NCI-H82 (cell line): ENCODE results near the gene CLCN2.

Experiments used
- DNase-seq: peaks from one replicate; lab custom pipeline; 2025; lab: John Stamatoyannopoulos, UW

CLCN2 gene

DNA sequence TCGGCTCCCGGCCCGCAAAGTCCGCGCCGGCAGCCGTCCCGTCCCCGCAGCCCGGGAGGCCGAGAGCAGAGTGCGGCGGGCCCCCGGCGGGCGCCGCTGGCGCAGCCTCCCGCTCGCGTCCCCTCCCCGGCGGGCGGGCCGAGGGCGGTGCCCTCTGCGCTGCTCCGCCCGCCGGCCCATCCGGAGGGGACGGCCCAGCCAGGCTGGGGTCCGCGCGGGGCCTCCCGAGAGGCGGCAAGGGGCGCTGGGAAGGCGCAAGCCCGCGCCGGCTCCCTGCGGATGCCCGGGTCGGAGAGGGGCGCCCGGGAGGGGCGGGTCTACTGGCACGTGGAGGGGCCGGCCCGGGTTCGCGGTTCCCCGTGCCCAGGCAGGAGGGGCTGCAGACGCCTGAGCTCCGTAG, at the start of gene CLCN2, which contains the start of gene POLR2H:
TSS of gene CLCN2 (minus strand) at position 74 of the 400 bp plus-strand sequence. CDS start 126 bp downstream, outside the sequence.
TSS of gene POLR2H (plus strand) at position 179 of the 400 bp plus-strand sequence. CDS start 1,783 bp downstream, outside the sequence.
- DNase-seq = peak; percentile 83

GRCh38 chr3:184409946-184410500, 48.6 kb upstream of the CLCN2 start:
- DNase-seq = no peak

GRCh38 chr3:184409331-184409926, 48.0 kb upstream of the CLCN2 start:
- no peak for DNase-seq

- DNase-seq = peak; percentile 95
Observed at GRCh38 chr3:184405075-184406030, 43.9 kb upstream of the CLCN2 start.

DNA sequence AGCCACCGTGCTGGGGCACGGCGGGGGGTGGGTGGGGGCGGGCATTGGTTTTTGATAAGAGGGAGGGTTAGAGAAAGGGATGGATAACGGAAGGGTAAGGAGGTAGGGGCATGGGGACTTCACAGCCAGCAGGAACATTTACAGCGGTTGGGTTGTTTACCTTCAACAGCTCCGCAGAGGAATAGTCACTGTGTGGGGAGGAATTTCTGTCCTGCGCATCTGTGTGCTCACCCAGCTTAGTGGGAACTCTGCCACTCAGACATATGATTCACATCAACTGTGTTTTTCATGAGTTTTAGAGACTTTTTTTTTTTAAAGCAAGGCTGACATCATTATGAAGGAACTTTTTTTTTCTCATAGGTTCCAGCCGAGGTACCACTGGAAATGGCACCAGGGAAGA, 38.0 kb upstream of the CLCN2 start:
- DNase-seq = peak; percentile 21

GRCh38 chr3:184395320-184395660, 33.9 kb upstream of the CLCN2 start:
- DNase-seq = no peak

GRCh38 chr3:184391266-184391665, 29.9 kb upstream of the CLCN2 start:
- no peak for DNase-seq

DNA sequence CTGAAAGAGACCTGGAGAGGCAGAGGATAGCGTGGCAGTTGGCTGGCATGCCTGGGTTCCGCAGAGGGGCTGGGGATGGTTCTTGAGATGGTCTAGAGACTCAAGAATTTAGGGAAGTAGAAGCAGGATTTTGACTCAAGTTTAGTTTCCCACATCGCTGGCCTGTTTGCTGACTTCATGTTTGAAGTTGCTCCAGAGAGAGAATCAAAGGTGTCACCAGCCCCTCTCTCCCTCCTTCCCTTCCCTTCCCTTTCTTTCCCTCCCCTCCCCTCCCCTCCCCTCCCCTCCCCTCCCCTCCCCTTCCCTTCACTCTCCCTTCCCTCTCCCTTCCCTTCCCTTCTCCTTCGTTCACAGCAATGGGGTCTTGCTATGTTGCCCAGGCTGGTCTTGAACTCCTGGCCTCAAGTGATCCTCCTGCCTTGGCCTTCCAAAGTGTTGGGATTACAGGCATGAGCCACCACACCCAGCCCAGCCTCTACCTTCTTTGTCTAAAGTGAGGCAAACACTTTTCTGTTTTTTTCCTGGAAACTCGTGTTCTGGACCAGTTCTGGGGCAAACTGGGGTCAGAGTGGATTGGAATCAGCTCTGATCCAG, 28.6 kb upstream of the CLCN2 start:
- DNase-seq = no peak

GRCh38 chr3:184389384-184389783, 28.0 kb upstream of the CLCN2 start:
- DNase-seq = no peak

DNA sequence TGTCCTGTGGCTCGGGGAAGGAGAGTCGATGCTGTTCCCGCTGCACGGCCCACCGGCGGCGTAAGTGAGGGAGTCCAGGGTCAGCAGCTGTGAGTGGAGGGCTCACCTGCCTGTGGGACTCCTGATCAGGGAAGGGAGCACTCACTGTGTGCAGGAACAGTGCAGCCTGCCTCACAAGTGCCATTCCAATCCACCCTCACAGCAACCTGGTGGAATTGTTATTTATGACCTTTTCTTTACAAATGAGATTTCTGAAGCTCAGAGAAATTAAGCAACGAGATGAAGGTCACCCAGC, 27.5 kb upstream of the CLCN2 start:
- DNase-seq = no peak

- no peak for DNase-seq
Observed at GRCh38 chr3:184388164-184388935, 26.9 kb upstream of the CLCN2 start.

- DNase-seq = no peak
Observed at GRCh38 chr3:184387174-184387714, 25.8 kb upstream of the CLCN2 start.

DNA sequence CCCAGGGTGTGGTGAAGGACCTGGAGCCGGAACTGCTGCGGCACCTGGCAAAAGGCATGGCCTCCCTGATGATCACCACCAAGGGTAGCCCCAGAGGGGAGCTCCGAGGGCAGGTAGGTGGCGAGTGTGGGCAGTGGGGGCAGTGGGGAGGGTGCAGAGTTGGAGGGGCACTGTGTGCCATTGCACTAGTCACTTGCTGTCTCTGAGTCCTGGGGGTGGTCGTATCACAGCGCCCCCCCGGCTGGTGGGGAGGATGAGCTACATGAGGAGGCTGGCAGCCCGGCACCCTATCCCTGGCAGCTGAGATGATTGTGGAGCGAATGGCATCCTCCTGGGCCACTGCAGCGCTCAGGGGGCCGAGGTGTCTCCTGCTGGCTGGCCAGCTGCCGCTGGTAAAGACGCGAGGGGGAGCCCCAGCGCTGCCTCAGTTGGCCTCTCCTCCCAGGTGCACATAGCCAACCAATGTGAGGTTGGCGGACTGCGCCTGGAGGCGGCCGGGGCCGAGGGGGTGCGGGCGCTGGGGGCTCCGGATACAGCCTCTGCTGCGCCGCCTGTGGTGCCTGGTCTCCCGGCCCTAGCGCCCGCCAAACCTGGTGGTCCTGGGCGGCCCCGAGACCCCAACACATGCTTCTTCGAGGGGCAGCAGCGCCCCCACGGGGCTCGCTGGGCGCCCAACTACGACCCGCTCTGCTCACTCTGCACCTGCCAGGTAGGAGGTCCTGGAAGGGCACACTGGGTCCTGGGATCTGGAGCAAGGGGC, 24.8 kb upstream of the CLCN2 start:
- DNase-seq = no peak

DNA sequence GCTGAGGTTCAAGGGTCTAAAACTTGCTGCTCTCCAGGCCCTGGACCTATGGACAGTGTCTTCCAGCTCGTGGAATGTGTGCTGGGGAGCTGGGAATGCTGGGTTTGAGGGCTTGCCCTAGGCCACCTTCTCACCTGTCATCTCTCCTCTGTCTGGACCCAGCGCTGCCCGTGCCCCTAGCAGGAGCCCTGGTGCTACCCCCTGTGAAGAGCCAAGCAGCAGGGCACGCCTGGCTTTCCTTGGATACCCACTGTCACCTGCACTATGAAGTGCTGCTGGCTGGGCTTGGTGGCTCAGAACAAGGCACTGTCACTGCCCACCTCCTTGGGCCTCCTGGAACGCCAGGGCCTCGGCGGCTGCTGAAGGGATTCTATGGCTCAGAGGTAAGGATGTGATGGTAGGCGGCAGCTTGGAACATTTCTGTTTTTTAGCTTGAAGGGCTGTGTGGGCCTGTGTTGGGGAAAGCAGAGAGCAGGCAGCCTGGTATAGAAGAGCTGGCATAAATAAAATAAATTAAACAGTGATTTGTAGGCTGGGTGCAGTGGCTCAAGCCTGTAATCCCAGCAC, 23.5 kb upstream of the CLCN2 start:
- no peak for DNase-seq

- DNase-seq = no peak
Observed at GRCh38 chr3:184384342-184384741, 22.9 kb upstream of the CLCN2 start.

- no peak for DNase-seq
Observed at GRCh38 chr3:184383033-184383740, 21.8 kb upstream of the CLCN2 start.

- DNase-seq = no peak
Observed at GRCh38 chr3:184382326-184383032, 21.1 kb upstream of the CLCN2 start.

GRCh38 chr3:184381261-184382224, 20.1 kb upstream of the CLCN2 start:
- DNase-seq = no peak
